ENCODE measurements around the gene ATG101.
A peak's percentile ranks its signal among the peaks of the same experiment; 100 is the strongest.

DNA sequence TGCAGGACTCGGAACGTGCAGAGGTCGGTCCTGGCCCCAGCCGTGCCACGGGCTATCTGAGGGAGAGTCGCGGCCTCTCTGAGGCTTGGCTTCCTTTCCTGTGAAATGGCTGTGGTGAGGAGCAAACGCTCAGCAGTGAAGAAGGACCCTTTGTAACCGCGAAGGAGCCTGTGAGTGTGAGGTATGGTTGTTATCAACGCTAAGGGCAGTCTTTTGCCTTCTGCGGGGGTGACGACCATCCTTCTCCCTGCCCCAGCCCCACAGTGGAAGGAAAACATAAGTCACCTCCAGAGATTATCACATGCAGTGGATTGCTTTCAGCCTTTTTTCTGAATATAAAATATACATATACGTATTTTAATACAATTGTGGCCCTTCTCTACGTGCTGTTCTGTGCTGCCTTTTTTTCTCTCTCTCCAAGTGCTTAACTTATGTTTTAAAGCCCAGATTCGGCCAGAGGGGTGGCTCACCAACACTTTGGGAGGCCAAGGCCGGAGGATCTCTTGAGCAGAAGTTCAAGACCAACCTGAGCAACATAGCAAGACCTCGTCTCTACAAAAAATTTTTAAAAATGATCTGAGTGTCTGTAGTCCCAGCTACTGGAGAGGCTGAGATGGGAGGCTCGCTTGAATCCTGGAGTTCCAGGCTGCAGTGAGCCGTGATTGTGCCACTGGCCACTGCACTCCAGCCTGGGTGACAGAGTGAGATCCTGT is 45.6 kb upstream of the ATG101 start:
- TF ChIP-seq, protein P1, sequence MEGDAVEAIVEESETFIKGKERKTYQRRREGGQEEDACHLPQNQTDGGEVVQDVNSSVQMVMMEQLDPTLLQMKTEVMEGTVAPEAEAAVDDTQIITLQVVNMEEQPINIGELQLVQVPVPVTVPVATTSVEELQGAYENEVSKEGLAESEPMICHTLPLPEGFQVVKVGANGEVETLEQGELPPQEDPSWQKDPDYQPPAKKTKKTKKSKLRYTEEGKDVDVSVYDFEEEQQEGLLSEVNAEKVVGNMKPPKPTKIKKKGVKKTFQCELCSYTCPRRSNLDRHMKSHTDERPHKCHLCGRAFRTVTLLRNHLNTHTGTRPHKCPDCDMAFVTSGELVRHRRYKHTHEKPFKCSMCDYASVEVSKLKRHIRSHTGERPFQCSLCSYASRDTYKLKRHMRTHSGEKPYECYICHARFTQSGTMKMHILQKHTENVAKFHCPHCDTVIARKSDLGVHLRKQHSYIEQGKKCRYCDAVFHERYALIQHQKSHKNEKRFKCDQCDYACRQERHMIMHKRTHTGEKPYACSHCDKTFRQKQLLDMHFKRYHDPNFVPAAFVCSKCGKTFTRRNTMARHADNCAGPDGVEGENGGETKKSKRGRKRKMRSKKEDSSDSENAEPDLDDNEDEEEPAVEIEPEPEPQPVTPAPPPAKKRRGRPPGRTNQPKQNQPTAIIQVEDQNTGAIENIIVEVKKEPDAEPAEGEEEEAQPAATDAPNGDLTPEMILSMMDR (IDR thresholded peaks at IDR 0.05), result peak in 2 of 3 donors; percentile 5 to 51
- TF ChIP-seq POLR2A (IDR thresholded peaks at IDR 0.05) (no peak), EP300 (IDR thresholded peaks at IDR 0.05) (no peak)
